DND-41 (cell line): ENCODE data around the gene SSH3.
A peak's percentile ranks its signal among the peaks of the same experiment; 100 is the strongest.

Source experiments
- ATAC-seq: fragments of 200-7000 bp; cut with Tn5 transposase; 3 replicates; pipeline ENCODE4 v1.9.1; 2021; ENCODE audit warnings: low read depth; ENCODE audit not compliant: insufficient read depth
- DNase-seq: peaks from one replicate; pipeline ENCODE4 v3.0.0-alpha.2; 2020
- H2AFZ ChIP-seq: 2 replicates; pipeline ENCODE4 v1.6.0; 2012; ENCODE audit warnings: low read depth, low read length
- H3K27ac ChIP-seq: 2 replicates; pipeline ENCODE4 v1.5.1; 2012; ENCODE audit warnings: low read length, inconsistent platforms
- H3K27me3 ChIP-seq: fragments of 200-600 bp; sonication (generic); 2 replicates; pipeline ENCODE4 v1.6.0; 2012; ENCODE audit warnings: low read length, mild to moderate bottlenecking, inconsistent platforms; ENCODE audit not compliant: insufficient read depth, poor library complexity
- H3K36me3 ChIP-seq: 2 replicates; pipeline ENCODE4 v1.5.1; 2012; ENCODE audit warnings: low read length, inconsistent platforms; ENCODE audit not compliant: insufficient read depth
- H3K4me1 ChIP-seq: 2 replicates; pipeline ENCODE4 v1.5.1; 2012; ENCODE audit warnings: mild to moderate bottlenecking, low read length; ENCODE audit not compliant: insufficient read depth
- H3K4me2 ChIP-seq: 2 replicates; pipeline ENCODE4 v1.6.0; 2012; ENCODE audit warnings: mild to moderate bottlenecking, moderate library complexity, low read length, inconsistent platforms; ENCODE audit not compliant: insufficient read depth
- H3K4me3 ChIP-seq, 2 experiments: fragments of 200-600 bp in 1 of 2; shearing (Covaris generic) in 1 of 2; 2 replicates each; pipeline ENCODE4 v1.5.1; 2012 to 2016; ENCODE audit warnings: inconsistent platforms in 2 of 2, low read length in 2 of 2, mild to moderate bottlenecking in 2 of 2, low read depth in 1 of 2, moderate library complexity in 1 of 2
- H3K79me2 ChIP-seq: 2 replicates; pipeline ENCODE4 v1.6.0; 2012; ENCODE audit warnings: low read length, inconsistent platforms; ENCODE audit not compliant: insufficient read depth
- H3K9ac ChIP-seq: 2 replicates; pipeline ENCODE4 v1.6.0; 2012; ENCODE audit warnings: low read depth, mild to moderate bottlenecking, inconsistent platforms, low read length, moderate library complexity
- H3K9me3 ChIP-seq: 2 replicates; pipeline ENCODE4 v1.5.1; 2012; ENCODE audit warnings: low read length, moderate library complexity, mild to moderate bottlenecking, inconsistent platforms; ENCODE audit not compliant: insufficient read depth, severe bottlenecking
- H4K20me1 ChIP-seq: 2 replicates; pipeline ENCODE4 v1.6.0; 2012; ENCODE audit warnings: low read length; ENCODE audit not compliant: insufficient read depth
- EZH2 ChIP-seq: IDR thresholded peaks from 3 replicates; pipeline ENCODE4 v1.6.1; 2012; ENCODE audit warnings: borderline replicate concordance, low read depth, mild to moderate bottlenecking, moderate library complexity, low read length, inconsistent platforms; ENCODE audit not compliant: severe bottlenecking
- TF ChIP-seq, protein P1 (sequence below): IDR thresholded peaks from 2 replicates; pipeline ENCODE4 v1.5.1; 2012; ENCODE audit warnings: borderline replicate concordance, low read length, moderate library complexity, mild to moderate bottlenecking; ENCODE audit not compliant: poor library complexity, severe bottlenecking; ENCODE audit errors: extremely low read depth

The SSH3 gene

DNA sequence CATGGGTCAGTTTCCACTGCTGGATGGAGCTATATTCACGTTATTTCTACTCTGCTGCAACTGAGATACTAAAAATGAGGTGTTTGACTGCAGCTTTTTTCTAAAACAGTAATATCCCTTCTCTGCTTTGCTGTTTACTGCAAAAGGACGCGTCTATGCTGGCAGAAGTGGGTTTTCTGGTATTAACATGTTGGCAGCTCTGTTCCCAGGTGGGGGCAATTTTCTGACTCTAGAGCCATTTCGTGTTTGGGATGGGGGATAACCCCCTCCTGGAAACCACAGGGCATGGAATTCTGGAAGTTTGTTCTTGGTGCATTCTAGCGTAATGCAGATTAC, 32.2 kb upstream of the SSH3 start:
- no peaks in the 10 kb centered on the region for H3K9me3 ChIP-seq
- ATAC-seq, result no peak
- H3K27me3 ChIP-seq, result no peaks in the 10 kb centered on the region
- H3K9ac ChIP-seq, result peak overlapping the region; percentile 95
- H3K36me3 ChIP-seq, result peaks cover 93% of the 10 kb centered on the region
- peak overlapping the region; percentile 96 for H3K4me2 ChIP-seq
- H3K79me2 ChIP-seq, result peaks cover 97% of the 10 kb centered on the region
- 0 out of 4 replicates have a peak overlapping the region, but pooled peaks of 1 of the 2 experiments have one; percentile 84 for H3K4me3 ChIP-seq
- peaks cover 80% of the 10 kb centered on the region for H4K20me1 ChIP-seq
- H3K4me1 ChIP-seq, result peaks cover 90% of the 10 kb centered on the region
- H2AFZ ChIP-seq, result no peak overlapping the region
- H3K27ac ChIP-seq, result peak overlapping the region; percentile 95
- DNase-seq, result no peak
- TF ChIP-seq, protein P1, sequence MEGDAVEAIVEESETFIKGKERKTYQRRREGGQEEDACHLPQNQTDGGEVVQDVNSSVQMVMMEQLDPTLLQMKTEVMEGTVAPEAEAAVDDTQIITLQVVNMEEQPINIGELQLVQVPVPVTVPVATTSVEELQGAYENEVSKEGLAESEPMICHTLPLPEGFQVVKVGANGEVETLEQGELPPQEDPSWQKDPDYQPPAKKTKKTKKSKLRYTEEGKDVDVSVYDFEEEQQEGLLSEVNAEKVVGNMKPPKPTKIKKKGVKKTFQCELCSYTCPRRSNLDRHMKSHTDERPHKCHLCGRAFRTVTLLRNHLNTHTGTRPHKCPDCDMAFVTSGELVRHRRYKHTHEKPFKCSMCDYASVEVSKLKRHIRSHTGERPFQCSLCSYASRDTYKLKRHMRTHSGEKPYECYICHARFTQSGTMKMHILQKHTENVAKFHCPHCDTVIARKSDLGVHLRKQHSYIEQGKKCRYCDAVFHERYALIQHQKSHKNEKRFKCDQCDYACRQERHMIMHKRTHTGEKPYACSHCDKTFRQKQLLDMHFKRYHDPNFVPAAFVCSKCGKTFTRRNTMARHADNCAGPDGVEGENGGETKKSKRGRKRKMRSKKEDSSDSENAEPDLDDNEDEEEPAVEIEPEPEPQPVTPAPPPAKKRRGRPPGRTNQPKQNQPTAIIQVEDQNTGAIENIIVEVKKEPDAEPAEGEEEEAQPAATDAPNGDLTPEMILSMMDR, result no peak
- no peak for TF ChIP-seq EZH2

DNA sequence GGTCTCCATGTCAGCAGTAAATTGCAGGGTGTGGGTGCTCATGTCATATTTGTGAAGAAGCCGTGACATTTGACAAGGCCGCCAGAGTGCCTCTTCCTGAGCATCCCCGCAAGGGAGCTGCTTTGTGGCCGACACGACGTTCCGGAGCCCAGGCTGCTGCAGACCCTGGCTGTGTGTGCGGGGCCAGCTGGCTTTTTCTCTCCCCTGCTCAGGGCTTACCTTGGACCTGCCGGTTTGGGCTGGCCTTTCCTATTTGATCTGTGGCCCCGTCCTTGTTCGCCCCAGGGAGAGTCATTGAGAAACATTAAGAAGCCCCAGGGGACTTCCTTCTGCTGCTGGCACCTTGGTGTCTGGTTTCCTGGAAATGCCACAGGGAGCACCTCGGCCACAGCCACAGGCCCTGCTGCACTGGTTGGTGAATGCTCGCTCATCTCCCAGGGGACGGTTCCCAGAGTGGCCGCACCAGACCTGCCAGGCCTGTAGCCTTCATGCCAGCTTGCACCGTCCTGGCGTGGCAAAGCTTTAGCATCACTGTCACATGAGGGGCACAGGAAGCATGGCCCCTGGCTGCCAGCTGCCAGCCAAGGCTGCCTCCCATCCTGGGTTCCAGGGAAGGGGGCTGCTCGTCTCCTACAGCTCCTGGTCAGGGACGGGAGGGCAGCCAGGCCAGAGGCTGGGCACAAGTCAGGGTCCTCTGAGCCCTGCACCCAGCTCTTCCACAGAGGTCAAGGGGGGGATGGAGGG, 31.6 kb upstream of the SSH3 start:
- peak; percentile 25 for ATAC-seq
- peaks cover 80% of the 10 kb centered on the region for H4K20me1 ChIP-seq
- TF ChIP-seq, protein P1, result no peak
- no peak for TF ChIP-seq EZH2
- no peaks in the 10 kb centered on the region for H3K27me3 ChIP-seq
- H3K4me3 ChIP-seq, result peak overlapping the region in 1 of 2 experiments; percentile 35; a peak in 2 of 4 replicates
- peaks cover 100% of the 10 kb centered on the region for H3K79me2 ChIP-seq
- H2AFZ ChIP-seq, result no peak overlapping the region
- H3K9me3 ChIP-seq, result no peaks in the 10 kb centered on the region
- H3K9ac ChIP-seq, result peak overlapping the region; percentile 95
- peak overlapping the region; percentile 96 for H3K4me2 ChIP-seq
- H3K27ac ChIP-seq, result peak overlapping the region; percentile 95
- H3K36me3 ChIP-seq, result peaks cover 94% of the 10 kb centered on the region
- peak; percentile 77 for DNase-seq
- H3K4me1 ChIP-seq, result peaks cover 96% of the 10 kb centered on the region

DNA sequence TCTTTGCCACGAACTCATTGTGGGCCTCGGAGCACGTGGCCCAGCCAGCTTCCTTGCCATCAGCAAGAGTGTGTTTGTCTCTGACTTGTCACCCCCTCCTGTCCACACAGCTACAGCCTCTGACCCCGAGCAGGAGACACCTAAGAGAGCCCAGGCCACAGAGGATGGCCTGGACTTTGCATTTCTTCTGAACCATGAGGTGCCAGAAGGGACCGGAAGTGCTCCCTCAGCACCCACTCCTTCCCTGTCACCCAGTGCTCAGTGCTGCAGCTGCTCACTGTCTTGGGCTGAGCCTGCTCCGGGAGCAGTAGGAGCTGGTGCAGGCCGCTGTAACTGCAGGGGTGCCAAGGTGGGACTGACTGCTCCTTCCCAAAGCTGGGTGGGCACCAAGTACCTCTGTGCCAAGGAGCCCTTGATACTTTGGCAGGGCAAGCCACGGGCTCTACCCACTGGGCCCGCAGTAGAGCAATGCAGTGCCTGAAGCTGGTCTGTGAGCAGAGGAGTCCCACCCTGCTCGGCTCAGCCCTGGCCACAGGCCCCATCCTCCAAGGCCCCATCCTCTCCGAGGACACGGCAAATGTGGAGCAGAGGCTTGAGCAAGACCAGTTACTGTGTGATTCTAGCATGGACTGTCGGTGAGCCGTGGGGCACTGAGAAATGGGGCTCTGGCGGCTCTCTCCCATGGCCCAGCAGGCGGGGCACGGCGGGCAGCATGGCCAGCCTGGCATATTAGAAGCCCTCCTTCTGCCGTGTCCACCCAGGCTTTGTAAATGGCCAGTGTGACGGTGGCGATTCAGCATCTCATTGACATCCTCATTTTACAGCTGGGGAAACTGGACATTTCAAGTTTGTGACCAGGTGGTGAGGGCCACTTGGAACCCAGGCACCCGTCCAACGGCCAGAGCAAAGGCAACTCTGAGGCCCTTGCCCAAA, 30.7 kb upstream of the SSH3 start:
- Histone ChIP-seq H3K36me3 (peaks cover 89% of the 10 kb centered on the region), H4K20me1 (peaks cover 73% of the 10 kb centered on the region), H3K4me1 (peaks cover 99% of the 10 kb centered on the region), H3K4me2 (peak overlapping the region; percentile 96), H3K27ac (peak overlapping the region; percentile 95), H3K79me2 (peaks cover 98% of the 10 kb centered on the region), H2AFZ (no peak overlapping the region), H3K27me3 (no peaks in the 10 kb centered on the region), H3K9me3 (no peaks in the 10 kb centered on the region), H3K4me3 (peak overlapping the region in 1 of 2 experiments; percentile 35; a peak in 1 of 4 replicates), H3K9ac (peak overlapping the region; percentile 95)
- ATAC-seq, result no peak
- TF ChIP-seq, protein P1, result no peak
- no peak for TF ChIP-seq EZH2
- DNase-seq, result peak; percentile 49
